GM12878 (cell line): ENCODE results near the gene NAV2. TPM values are rescaled to one million over a fixed set of nuclear protein-coding genes. Genes with fewer than 3 reads are reported as not detected.

ENCODE experiments used
- ATAC-seq: fragments of 200-7000 bp; cut with Tn5 transposase; 3 replicates; pipeline ENCODE4 v1.9.1; 2020; ENCODE audit warnings: mild to moderate bottlenecking, moderate library complexity
- BruUV-seq: library from RNA; stranded (reverse); fragments of 400-500 nt; replicated peaks from 2 replicates; lab custom pipeline; 2021; lab: Mats Ljungman, UMichigan
- CTCF ChIA-PET: fragments of 300-600 bp; sonication (Branson Sonifier 250); formaldehyde crosslinking; extraction: SDS; loops from one replicate; lab custom pipeline; 2021; ENCODE audit warnings: inconsistent platforms; lab: Yijun Ruan, JAX
- POLR2A ChIA-PET: fragments of 350-600 bp; formaldehyde crosslinking; extraction: SDS; loops from one replicate; lab custom pipeline; 2021; ENCODE audit warnings: inconsistent platforms; lab: Charles Lee
- RAD21 ChIA-PET: fragments of 300-600 bp; sonication (Branson Sonifier 250); formaldehyde crosslinking; loops from one replicate; lab custom pipeline; 2023; ENCODE audit warnings: antibody characterized with exemption; ENCODE audit not compliant: unreplicated experiment; lab: Charles Lee
- SMC1A ChIA-PET: fragments of 300-600 bp; sonication (Branson Sonifier 250); formaldehyde crosslinking; loops from one replicate; lab custom pipeline; 2023; ENCODE audit not compliant: unreplicated experiment, uncharacterized antibody; lab: Charles Lee
- DNase-seq: peaks from one replicate; pipeline ENCODE4 v3.0.0-alpha.2; 2011; ENCODE audit warnings: low read depth, low spot score
- FAIRE-seq: peaks from 3 replicates; lab custom pipeline; 2011; peaks lifted over from hg19 to GRCh38; lab: Jason Lieb, UNC
- H2AFZ ChIP-seq: 2 replicates; pipeline ENCODE4 v1.6.0; 2011; ENCODE audit warnings: low read depth, low read length, control low read depth; ENCODE audit not compliant: control insufficient read depth
- H3K27ac ChIP-seq: 2 replicates; pipeline ENCODE4 v1.5.1; 2011; ENCODE audit warnings: control low read depth; ENCODE audit not compliant: control insufficient read depth, insufficient read depth
- H3K27me3 ChIP-seq, 2 experiments: replicated peaks in 1 of 2; 2 replicates each; pipeline versions ENCODE4 v1.6.0 to v1.6.1; 2011; ENCODE audit warnings: low read length in 1 of 2; ENCODE audit not compliant: control insufficient read depth in 2 of 2, insufficient read depth in 2 of 2
- H3K36me3 ChIP-seq, 2 experiments: 2 replicates each; pipeline ENCODE4 v1.5.1; 2011; ENCODE audit warnings: low read length in 1 of 2; ENCODE audit not compliant: control insufficient read depth in 2 of 2, insufficient read depth in 2 of 2
- H3K4me1 ChIP-seq: 2 replicates; pipeline ENCODE4 v1.6.1; 2011; ENCODE audit warnings: mild to moderate bottlenecking, low read length, moderate library complexity, mixed read lengths; ENCODE audit not compliant: control insufficient read depth, insufficient read depth
- H3K4me2 ChIP-seq: 2 replicates; pipeline ENCODE4 v1.6.0; 2011; ENCODE audit warnings: control low read depth; ENCODE audit not compliant: control insufficient read depth, insufficient read depth
- H3K4me3 ChIP-seq: fragments of 200-600 bp; sonication (generic); 2 replicates; pipeline ENCODE4 v1.5.1; 2016
- H3K79me2 ChIP-seq: 2 replicates; pipeline ENCODE4 v1.6.0; 2011; ENCODE audit warnings: low read length; ENCODE audit not compliant: control insufficient read depth, insufficient read depth
- H3K9ac ChIP-seq: 2 replicates; pipeline ENCODE4 v1.8.0; 2011; ENCODE audit warnings: low read length, control low read depth, mixed read lengths; ENCODE audit not compliant: control insufficient read depth, insufficient read depth
- H3K9me3 ChIP-seq: replicated peaks from 3 replicates; pipeline ENCODE4 v1.5.1; 2011; ENCODE audit warnings: mild to moderate bottlenecking, low read length; ENCODE audit not compliant: control insufficient read depth, insufficient read depth
- H4K20me1 ChIP-seq: 2 replicates; pipeline ENCODE4 v1.6.0; 2011; ENCODE audit not compliant: control insufficient read depth, insufficient read depth
- ASH2L ChIP-seq: fragments of 300-600, 200-600 bp; sonication (generic); IDR thresholded peaks from 2 replicates; pipeline ENCODE4 v1.6.1; 2017; ENCODE audit warnings: low read depth, mild to moderate bottlenecking, borderline replicate concordance
- ATF7 ChIP-seq: fragments of 450-650 bp; IDR thresholded peaks from 2 replicates; pipeline ENCODE4 v1.6.1; 2016; ENCODE audit warnings: low read depth, mild to moderate bottlenecking
- BMI1 ChIP-seq: fragments of 450-650 bp; IDR thresholded peaks from 2 replicates; pipeline ENCODE4 v1.6.1; 2016; ENCODE audit warnings: mild to moderate bottlenecking, moderate library complexity, borderline replicate concordance
- HCFC1 ChIP-seq: fragments of 150-350 bp; IDR thresholded peaks from 2 replicates; pipeline ENCODE4 v1.6.1; 2014; ENCODE audit warnings: low read length
- KAT2A ChIP-seq: conservative IDR thresholded peaks from 2 replicates; pipeline ENCODE4 v1.6.1; 2011; ENCODE audit warnings: low read depth, low read length; ENCODE audit not compliant: control insufficient read depth
- NR2C1 ChIP-seq: fragments of 450-650 bp; IDR thresholded peaks from 2 replicates; pipeline ENCODE4 v1.6.1; 2017; ENCODE audit warnings: antibody characterized with exemption, mild to moderate bottlenecking, moderate library complexity
- NR2C2 ChIP-seq: IDR thresholded peaks from 2 replicates; pipeline ENCODE4 v1.6.1; 2011; ENCODE audit warnings: borderline replicate concordance, low read depth; ENCODE audit not compliant: control insufficient read depth, insufficient read length
- NRF1 ChIP-seq: conservative IDR thresholded peaks from 2 replicates; pipeline ENCODE4 v1.6.1; 2011; ENCODE audit warnings: mild to moderate bottlenecking, low read depth, low read length, improper control_type of control experiment
- POLR2A ChIP-seq: IDR thresholded peaks from 2 replicates; pipeline ENCODE4 v1.6.1; 2011; ENCODE audit warnings: low read depth, mild to moderate bottlenecking, low read length
- STAT3 ChIP-seq: IDR thresholded peaks from 2 replicates; pipeline ENCODE4 v1.6.1; 2011; ENCODE audit warnings: low read depth, low read length, improper control_type of control experiment
- ZNF274 ChIP-seq: IDR thresholded peaks from one replicate; pipeline ENCODE4 v1.8.0; 2011; ENCODE audit not compliant: insufficient read length, insufficient read depth
- ZSCAN29 ChIP-seq: fragments of 450-650 bp; IDR thresholded peaks from 2 replicates; pipeline ENCODE4 v1.6.1; 2017; ENCODE audit warnings: mild to moderate bottlenecking, moderate library complexity
- WGBS: methylation state at CpG from one replicate; pipeline ENCODE4 v1.1.6; 2016; ENCODE audit warnings: low lambda C conversion rate; ENCODE audit not compliant: insufficient replicate concordance, insufficient coverage; ENCODE audit errors: missing lambda C conversion rate; 5-methylcytosine and 5-hydroxymethylcytosine counted together
- in situ Hi-C: fragments of 300-500 bp; cut with MboI; formaldehyde crosslinking; loops from 9 replicates; pipeline ENCODE4 v1.14.3; 2018; ENCODE audit warnings: mixed read lengths
- intact Hi-C: fragments of 100-400 bp; cut with micrococcal nuclease; formaldehyde crosslinking; loops from one replicate; pipeline ENCODE4 v1.14.2; 2022; ENCODE audit not compliant: unreplicated experiment
- polyA plus RNA-seq, 11 experiments: library from polyadenylated mRNA; depleted of rRNA in 4 of 11; unstranded in 6 of 11; stranded (reverse) in 5 of 11; fragments of >200 nt; fragmentation: Nextera tagmentation in 4 of 11; fragmentation: Illumina TruSeq in 1 of 11; extraction: Ambion mirVana in 4 of 11; extraction: Trizol in 1 of 11; gene quantifications; 1 replicate in 1 of 11; 2 replicates in 10 of 11; pipeline versions ENCODE4 v1.2.1 to v1.2.3, GENCODE V29; 2011 to 2016; ENCODE audit warnings: inconsistent platforms in 2 of 11, missing spikeins in 2 of 11, low read depth in 1 of 11
- total RNA-seq, 4 experiments: library from RNA; depleted of rRNA in 3 of 4; stranded (reverse); fragments of >200 nt in 3 of 4; fragmentation: Illumina TruSeq in 1 of 4; extraction: Trizol in 1 of 4; gene quantifications; 2 replicates each; pipeline versions ENCODE4 v1.2.1 to v1.2.3, GENCODE V29; 2013 to 2021
- TF ChIP-seq, protein P1 (sequence below): fragments of 450-650 bp; IDR thresholded peaks from 2 replicates; pipeline ENCODE4 v1.6.1; 2014; ENCODE audit warnings: mild to moderate bottlenecking
- TF ChIP-seq, protein P2 (sequence below): fragments of 450-650 bp; IDR thresholded peaks from 2 replicates; pipeline ENCODE4 v1.6.1; 2017; ENCODE audit warnings: mild to moderate bottlenecking, low read depth, inconsistent platforms; ENCODE audit not compliant: poor library complexity, severe bottlenecking

NAV2 gene
- total and polyA plus RNA-seq, 10 of the 15 experiments (the other 5 are each of a cell fraction or from before 2014, with no cell fraction given): 0.35 to 6.1 (median 1.1) TPM

DNA sequence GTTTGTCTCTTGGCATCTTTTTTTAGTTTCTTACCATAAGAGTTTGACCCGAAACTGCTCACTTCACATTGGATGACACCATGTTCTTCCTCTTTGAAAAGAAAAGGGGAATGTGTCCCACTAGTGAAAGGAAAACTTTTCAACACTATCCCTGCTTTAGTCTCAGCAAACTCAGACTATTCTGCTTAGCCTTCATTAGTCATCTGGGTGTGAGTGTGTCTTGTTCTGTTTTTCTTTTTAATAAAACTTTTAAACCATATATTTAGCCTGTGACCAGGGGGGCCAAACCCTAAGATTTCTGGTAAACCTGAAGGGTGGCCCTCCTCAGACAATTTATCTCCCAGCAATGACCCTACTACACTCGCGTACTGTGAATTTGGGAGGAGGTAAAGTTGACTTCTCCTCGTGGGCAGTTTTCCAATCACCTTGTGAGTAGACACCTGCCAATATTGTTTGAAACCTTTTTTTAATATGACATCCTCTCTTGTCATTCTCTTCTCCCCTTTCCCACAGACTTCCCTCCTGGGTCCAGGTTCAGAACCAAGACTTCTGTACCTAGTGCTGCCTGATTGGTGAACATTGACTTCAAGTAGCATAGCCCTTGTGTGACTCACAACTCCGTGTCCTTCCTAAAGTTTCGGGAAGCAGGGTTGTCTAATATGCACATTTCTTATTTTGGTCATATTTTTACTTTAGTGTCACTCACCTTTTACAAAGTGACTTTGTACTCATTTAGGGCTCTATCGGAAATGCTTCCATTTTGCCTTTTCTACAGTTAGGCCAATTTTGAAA lies 407.7 kb downstream of the NAV2 start:
- no peaks in the 10 kb centered on the region for H3K4me1 ChIP-seq
- RAD21 ChIA-PET: no interaction called here
- no peak for FAIRE-seq
- no peak overlapping the region for H3K27ac ChIP-seq
- ATAC-seq: no peak
- intact Hi-C loops: loop anchor here (10.0 kb wide), 1 partner anchor 324 kb away; no protein-coding TSS in a partner anchor
- no peak for DNase-seq
- H2AFZ ChIP-seq: no peak overlapping the region
- H3K27me3 ChIP-seq: no peaks in the 10 kb centered on the region
- H4K20me1 ChIP-seq: no peaks in the 10 kb centered on the region
- SMC1A ChIA-PET: no interaction called here
- POLR2A ChIA-PET: no interaction called here
- CTCF ChIA-PET: no interaction called here
- no peak overlapping the region for H3K9ac ChIP-seq
- TF ChIP-seq NRF1 (no peak), ASH2L (no peak), NR2C2 (no peak), ZNF274 (no peak), KAT2A (no peak), POLR2A (no peak), HCFC1 (no peak), NR2C1 (no peak), STAT3 (no peak), BMI1 (no peak), ZSCAN29 (no peak), ATF7 (no peak)
- TF ChIP-seq, protein P1, sequence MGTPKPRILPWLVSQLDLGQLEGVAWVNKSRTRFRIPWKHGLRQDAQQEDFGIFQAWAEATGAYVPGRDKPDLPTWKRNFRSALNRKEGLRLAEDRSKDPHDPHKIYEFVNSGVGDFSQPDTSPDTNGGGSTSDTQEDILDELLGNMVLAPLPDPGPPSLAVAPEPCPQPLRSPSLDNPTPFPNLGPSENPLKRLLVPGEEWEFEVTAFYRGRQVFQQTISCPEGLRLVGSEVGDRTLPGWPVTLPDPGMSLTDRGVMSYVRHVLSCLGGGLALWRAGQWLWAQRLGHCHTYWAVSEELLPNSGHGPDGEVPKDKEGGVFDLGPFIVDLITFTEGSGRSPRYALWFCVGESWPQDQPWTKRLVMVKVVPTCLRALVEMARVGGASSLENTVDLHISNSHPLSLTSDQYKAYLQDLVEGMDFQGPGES: no peak
- TF ChIP-seq, protein P2, sequence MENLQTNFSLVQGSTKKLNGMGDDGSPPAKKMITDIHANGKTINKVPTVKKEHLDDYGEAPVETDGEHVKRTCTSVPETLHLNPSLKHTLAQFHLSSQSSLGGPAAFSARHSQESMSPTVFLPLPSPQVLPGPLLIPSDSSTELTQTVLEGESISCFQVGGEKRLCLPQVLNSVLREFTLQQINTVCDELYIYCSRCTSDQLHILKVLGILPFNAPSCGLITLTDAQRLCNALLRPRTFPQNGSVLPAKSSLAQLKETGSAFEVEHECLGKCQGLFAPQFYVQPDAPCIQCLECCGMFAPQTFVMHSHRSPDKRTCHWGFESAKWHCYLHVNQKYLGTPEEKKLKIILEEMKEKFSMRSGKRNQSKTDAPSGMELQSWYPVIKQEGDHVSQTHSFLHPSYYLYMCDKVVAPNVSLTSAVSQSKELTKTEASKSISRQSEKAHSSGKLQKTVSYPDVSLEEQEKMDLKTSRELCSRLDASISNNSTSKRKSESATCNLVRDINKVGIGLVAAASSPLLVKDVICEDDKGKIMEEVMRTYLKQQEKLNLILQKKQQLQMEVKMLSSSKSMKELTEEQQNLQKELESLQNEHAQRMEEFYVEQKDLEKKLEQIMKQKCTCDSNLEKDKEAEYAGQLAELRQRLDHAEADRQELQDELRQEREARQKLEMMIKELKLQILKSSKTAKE: no peak
- TF ChIP-seq, all 136 proteins: peak for 0
- Histone ChIP-seq H3K4me3 (no peak overlapping the region), H3K4me2 (no peak overlapping the region), H3K79me2 (no peaks in the 10 kb centered on the region), H3K36me3 (no peaks in the 10 kb centered on the region), H3K9me3 (no peaks in the 10 kb centered on the region)
- BruUV-seq: no TSS peak
- in situ Hi-C loops: no loop called here
- WGBS: 46% methylated on average over 7 of the region's 7 CpGs
